Measurements from ENCODE around the gene BBS9.

- no peak for TF ChIP-seq EZH2 (IDR thresholded peaks at IDR 0.05)
- TF ChIP-seq POLR2AphosphoS5 (IDR thresholded peaks at IDR 0.05; ENCODE audit: borderline replicate concordance, low read depth, low read length), result no peak
These were observed 88.2 kb downstream of the BBS9 start for GRCh38 chr7:33217595-33217994.

Data from SK-N-MC (cell line).